WI38 (cell line): ENCODE measurements around the gene EXOC4.

Experiments used
- H3K4me3 ChIP-seq: 2 replicates; pipeline ENCODE4 v1.5.1; 2011; ENCODE audit warnings: low read depth, mild to moderate bottlenecking, control low read depth, low read length
- CTCF ChIP-seq: IDR thresholded peaks from 2 replicates; pipeline ENCODE4 v1.5.1; 2012; ENCODE audit warnings: low read depth, mild to moderate bottlenecking, control low read depth, low read length

EXOC4 gene

DNA sequence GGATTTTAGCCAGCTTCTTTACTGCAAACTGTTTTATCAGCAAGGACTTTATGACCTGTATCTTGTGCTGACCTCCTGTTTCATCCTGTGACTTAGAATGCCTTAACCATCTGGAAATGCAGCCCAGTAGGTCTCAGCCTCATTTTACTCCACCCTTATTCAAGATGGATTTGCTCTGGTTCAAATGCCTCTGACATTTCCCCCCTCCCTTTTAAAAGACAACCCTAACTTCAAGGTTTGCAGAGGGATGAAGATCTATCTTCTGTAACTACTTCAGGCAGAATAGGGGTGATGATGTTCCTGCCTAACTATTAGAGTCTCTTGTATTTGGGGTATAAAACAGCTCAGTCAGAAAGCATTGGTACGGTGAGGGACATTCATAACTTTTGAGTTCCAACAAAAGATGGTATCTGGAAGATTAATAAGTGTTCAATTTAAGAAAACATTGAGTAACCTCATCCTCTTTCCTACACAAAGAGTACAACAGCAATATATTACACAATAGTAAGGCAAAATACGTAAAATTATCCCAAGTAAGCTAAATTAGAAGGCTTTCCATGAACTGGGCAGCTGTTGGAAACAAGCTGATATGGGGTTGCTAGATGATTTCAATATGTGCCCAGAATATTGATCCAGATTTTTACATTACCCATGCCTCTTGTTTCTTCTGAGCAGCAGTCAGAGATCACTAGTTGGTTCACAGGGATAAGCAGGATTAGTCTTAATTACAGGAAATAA lies 834.3 kb downstream of the EXOC4 start:
- TF ChIP-seq CTCF = no peak
- H3K4me3 ChIP-seq = no peak overlapping the region

- no peak for TF ChIP-seq CTCF
- H3K4me3 ChIP-seq = no peak overlapping the region
Observed at GRCh38 chr7:134088199-134088598, 835.3 kb downstream of the EXOC4 start.

DNA sequence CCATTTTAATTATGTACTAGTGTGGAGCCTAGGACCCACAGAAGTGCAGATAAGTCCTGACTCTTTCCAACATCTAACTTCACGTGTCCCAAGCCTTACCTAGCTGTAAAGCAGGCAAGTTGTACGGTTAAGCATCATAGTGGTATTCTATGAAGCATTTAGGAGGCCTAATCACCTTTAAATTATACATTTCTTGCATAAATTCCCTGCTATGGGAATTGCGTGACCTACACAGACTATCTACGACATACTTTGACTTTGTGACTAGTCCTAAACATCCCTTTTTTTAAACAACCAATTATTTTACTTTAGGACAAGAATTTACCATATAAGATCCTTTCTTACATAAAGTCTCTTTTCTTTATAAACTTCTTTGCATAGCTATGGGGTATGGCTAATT lies 836.6 kb downstream of the EXOC4 start:
- TF ChIP-seq CTCF = no peak
- H3K4me3 ChIP-seq = no peak overlapping the region

DNA sequence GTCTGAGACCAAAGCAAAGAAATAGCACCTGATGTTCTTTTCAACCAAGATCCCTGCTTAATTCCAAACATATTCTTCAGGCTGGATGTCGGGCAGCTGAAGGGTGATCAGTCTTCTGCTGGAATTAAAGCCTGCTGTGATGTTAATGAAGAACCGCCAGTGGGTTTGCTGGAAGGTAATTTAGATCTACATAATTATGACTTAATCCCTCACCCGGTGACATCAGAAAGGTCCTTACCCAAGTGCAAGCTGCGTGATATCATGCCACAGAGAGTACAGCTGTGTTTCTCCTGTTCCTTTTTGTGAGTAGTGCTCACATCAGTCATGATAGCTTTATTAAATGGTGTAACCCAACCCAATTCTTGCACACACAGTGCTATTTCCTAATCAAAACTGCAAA lies 845.2 kb downstream of the EXOC4 start:
- TF ChIP-seq CTCF = no peak
- no peak overlapping the region for H3K4me3 ChIP-seq

GRCh38 chr7:134101716-134102115 lies 848.8 kb downstream of the EXOC4 start:
- TF ChIP-seq CTCF = no peak
- H3K4me3 ChIP-seq = no peak overlapping the region

DNA sequence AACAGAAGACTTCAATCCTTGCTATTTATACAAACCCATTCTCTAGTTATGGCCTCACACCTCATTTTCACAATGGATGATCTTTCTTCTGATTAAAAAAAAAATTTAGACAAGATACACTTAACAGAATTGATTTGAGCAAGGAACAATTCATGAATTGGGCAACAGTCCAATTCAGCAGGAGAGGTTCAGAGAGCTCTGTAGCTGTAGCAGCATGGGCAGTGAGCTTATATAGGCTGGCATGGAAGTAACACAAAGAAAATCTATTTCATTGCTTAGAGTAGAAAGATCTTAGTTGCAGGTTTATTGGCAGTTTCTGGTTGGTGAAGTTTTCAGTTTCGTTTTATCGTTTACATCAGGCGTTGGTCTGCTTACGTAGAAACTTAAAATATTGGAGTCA lies 851.3 kb downstream of the EXOC4 start:
- H3K4me3 ChIP-seq = no peak overlapping the region
- no peak for TF ChIP-seq CTCF

DNA sequence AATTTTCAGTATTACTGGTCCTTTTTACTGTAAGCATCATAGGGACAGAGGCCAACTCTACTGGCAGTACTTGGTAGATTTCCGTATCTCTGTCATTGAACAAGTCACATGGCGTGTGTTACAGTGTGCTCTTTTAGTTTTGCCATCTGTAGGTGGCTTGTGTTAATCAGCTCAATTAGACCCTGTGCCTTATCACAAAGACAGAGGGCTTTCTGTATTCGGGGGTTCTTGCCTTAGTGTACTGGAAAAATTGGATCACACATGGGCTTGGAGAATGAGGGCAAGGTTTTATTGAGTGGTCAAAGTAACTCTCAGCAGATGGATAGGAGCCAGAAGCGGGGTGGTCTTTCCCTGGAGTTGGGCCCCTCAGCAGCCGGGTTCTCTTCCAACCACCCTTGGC lies 853.0 kb downstream of the EXOC4 start:
- no peak for TF ChIP-seq CTCF
- H3K4me3 ChIP-seq = no peak overlapping the region
